Prostate gland (tissue), 2 donors: ENCODE measurements around the gene ZMIZ1. TPM values are rescaled to one million over a fixed set of nuclear protein-coding genes. Genes with fewer than 3 reads are reported as not detected.

Experiments used
- DNase-seq: peaks from one replicate; pipeline ENCODE4 v3.0.0-alpha.2; 2019; ENCODE audit warnings: low spot score
- H3K27ac ChIP-seq, 2 donors: fragments of 200-600 bp; sonication (generic); 2 replicates each; pipeline ENCODE4 v1.5.1; 2017 to 2019
- H3K27me3 ChIP-seq: fragments of 200-600 bp; sonication (generic); replicated peaks from 2 replicates; pipeline ENCODE4 v1.5.1; 2019; ENCODE audit not compliant: insufficient read depth
- H3K36me3 ChIP-seq, 2 donors: fragments of 200-600 bp; sonication (generic); 1 replicate in 1 of 2; 2 replicates in 1 of 2; pipeline versions ENCODE4 v1.5.1 to v1.8.1; 2017 to 2019
- H3K4me1 ChIP-seq: fragments of 200-600 bp; sonication (generic); replicated peaks from 2 replicates; pipeline ENCODE4 v1.5.1; 2019
- H3K4me3 ChIP-seq, 2 donors: fragments of 200-600 bp; sonication (generic); 2 replicates each; pipeline ENCODE4 v1.5.1; 2017 to 2019
- H3K9me3 ChIP-seq: fragments of 200-600 bp; sonication (generic); 2 replicates; pipeline ENCODE4 v1.5.1; 2017
- POLR2A ChIP-seq: fragments of 450-650 bp; IDR thresholded peaks from one replicate; pipeline ENCODE4 v1.6.1; 2016; ENCODE audit warnings: antibody characterized with exemption, mild to moderate bottlenecking
- POLR2AphosphoS5 ChIP-seq: sonication (generic); formaldehyde crosslinking; IDR thresholded peaks from one replicate; pipeline ENCODE4 v1.6.1; 2017; ENCODE audit warnings: antibody characterized with exemption
- WGBS: methylation state at CpG from one replicate; pipeline ENCODE4 v1.1.5; 2018; 5-methylcytosine and 5-hydroxymethylcytosine counted together
- intact Hi-C: fragments of 100-400 bp; cut with DNase I; formaldehyde crosslinking; loops from one replicate; pipeline ENCODE4 v1.14.2; 2022
- total RNA-seq, 2 donors: library from RNA; depleted of rRNA; stranded (reverse); fragments of >200 nt; gene quantifications; one replicate each; pipeline ENCODE4 v1.1.0, GENCODE V29; 2016
- TF ChIP-seq, protein P1 (sequence below), 4 experiments: fragments of 200-600 bp in 2 of 4; fragments of 450-650 bp in 2 of 4; sonication (generic) in 2 of 4; IDR thresholded peaks; 1 replicate in 3 of 4; 2 replicates in 1 of 4; pipeline ENCODE4 v1.5.1; 2016 to 2019; ENCODE audit warnings: antibody characterized with exemption in 4 of 4, mild to moderate bottlenecking in 2 of 4, moderate library complexity in 2 of 4

ZMIZ1 gene
- total RNA-seq, 2 donors from 2014 or later, result 69.6 to 78.5 TPM

DNA sequence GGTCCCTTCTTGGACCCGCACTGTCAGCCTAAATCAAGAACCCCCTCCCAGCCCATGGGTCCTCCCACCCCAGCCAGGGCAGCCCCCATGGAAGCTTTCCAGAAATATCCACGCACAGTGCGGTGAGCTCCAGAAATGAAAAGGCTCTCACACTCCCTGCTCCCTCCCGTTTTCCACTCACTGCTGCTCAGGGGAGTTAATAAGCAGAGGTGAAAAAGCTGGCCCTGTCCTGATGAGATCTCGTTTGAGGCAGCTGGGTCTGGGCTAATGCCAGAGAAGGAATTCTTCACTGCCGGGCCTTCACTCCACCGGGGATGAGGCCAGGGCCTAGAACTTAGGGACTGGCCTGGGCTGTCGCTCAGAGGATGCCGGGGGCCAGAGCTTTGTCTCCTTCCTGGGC is 102.2 kb downstream of the ZMIZ1 start:
- TF ChIP-seq POLR2A (no peak), POLR2AphosphoS5 (no peak)
- TF ChIP-seq, protein P1, sequence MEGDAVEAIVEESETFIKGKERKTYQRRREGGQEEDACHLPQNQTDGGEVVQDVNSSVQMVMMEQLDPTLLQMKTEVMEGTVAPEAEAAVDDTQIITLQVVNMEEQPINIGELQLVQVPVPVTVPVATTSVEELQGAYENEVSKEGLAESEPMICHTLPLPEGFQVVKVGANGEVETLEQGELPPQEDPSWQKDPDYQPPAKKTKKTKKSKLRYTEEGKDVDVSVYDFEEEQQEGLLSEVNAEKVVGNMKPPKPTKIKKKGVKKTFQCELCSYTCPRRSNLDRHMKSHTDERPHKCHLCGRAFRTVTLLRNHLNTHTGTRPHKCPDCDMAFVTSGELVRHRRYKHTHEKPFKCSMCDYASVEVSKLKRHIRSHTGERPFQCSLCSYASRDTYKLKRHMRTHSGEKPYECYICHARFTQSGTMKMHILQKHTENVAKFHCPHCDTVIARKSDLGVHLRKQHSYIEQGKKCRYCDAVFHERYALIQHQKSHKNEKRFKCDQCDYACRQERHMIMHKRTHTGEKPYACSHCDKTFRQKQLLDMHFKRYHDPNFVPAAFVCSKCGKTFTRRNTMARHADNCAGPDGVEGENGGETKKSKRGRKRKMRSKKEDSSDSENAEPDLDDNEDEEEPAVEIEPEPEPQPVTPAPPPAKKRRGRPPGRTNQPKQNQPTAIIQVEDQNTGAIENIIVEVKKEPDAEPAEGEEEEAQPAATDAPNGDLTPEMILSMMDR (IDR thresholded peaks at IDR 0.05), result no peak
- 66% methylated on average over 9 of the region's 9 CpGs for WGBS
- no peaks in the 10 kb centered on the region for H3K9me3 ChIP-seq
- no peaks in the 10 kb centered on the region for H3K4me1 ChIP-seq
- H3K27ac ChIP-seq, result no peak overlapping the region
- no peaks in the 10 kb centered on the region for H3K36me3 ChIP-seq
- intact Hi-C loops, result no loop called here
- no peaks in the 10 kb centered on the region for H3K27me3 ChIP-seq
- H3K4me3 ChIP-seq, result no peak overlapping the region
- no peak for DNase-seq

DNA sequence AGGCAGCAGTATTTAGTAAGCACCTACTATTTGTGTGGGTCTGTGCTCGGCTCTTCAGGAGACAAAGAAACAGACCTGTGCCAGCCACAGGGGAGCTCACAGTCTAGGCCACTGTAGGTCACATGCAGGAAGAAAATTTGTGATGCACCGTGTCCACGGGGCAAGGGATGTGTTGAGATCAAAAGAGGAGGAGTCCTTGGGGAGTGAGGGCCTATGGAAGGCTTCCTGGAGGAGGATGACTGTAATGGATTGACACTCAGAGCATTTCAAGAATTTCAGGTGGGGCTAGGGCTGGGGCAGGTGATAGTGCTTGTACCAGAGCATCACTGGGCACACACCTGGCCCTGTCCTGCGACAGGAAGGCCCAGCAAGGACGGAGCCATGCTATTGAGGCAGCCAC is 102.7 kb downstream of the ZMIZ1 start:
- Histone ChIP-seq H3K27me3 (no peaks in the 10 kb centered on the region), H3K27ac (no peak overlapping the region), H3K36me3 (no peaks in the 10 kb centered on the region), H3K9me3 (no peaks in the 10 kb centered on the region), H3K4me1 (no peaks in the 10 kb centered on the region), H3K4me3 (no peak overlapping the region)
- intact Hi-C loops, result no loop called here
- TF ChIP-seq POLR2A (no peak), POLR2AphosphoS5 (no peak)
- TF ChIP-seq, protein P1 (IDR thresholded peaks at IDR 0.05), result no peak
- 90% methylated on average over 5 of the region's 5 CpGs for WGBS
- no peak for DNase-seq

DNA sequence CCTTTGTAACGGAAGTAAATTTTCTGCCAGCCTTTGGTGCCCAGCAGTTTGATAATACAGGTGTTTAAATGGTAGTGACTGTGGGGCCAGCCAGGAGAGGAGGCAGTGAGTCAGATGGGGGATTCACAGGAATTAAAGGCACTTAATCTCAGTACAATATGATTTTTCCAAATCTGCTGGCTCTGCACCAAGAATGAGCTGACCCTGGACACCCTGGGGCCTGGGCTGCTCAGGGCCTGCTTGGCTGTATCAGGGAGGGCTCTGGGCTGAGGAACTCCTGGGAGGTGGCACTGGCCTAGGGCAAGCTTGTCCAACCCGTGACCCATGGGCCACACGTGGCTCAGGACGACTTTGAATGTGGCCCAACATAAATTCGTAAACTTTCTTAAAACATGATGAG is 104.1 kb downstream of the ZMIZ1 start:
- Histone ChIP-seq H3K36me3 (no peaks in the 10 kb centered on the region), H3K27me3 (no peaks in the 10 kb centered on the region), H3K4me3 (no peak overlapping the region), H3K27ac (no peak overlapping the region), H3K9me3 (no peaks in the 10 kb centered on the region), H3K4me1 (no peaks in the 10 kb centered on the region)
- no peak for DNase-seq
- TF ChIP-seq, protein P1 (IDR thresholded peaks at IDR 0.05), result no peak
- TF ChIP-seq POLR2AphosphoS5 (no peak), POLR2A (no peak)
- intact Hi-C loops, result no loop called here
- 80% methylated on average over 5 of the region's 5 CpGs for WGBS

DNA sequence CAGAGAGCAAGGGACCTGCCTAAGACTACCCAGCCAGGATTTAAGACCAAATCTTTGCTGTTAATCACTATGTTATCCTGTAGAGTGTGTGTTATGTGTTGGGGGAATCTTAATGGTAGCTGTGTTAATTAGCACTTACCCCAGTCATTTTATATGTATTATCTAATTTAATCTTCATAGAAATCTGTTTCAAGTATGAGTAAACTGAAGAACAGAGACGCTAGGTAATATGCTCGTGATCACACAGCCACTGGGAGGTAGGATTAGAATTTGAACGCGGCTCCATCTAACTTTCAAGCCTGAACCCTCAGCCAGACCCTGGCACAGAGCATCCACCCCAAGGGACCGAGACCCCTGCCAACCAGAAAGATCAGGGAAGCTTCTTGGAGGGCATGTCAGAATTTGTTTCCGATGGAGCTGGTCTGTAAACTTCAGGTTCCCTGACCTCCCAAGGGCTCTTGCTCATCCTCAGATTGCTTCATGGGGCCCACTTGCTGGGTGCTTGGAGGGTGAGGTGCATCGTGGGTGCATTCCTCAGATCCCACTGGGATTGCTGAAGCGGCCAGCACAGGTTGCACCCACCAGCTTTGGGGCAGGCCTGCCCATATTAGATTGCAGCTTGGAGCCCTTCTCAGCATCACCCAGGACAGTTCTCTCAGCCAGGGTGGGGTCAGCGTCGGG is 105.0 kb downstream of the ZMIZ1 start:
- Histone ChIP-seq H3K9me3 (no peaks in the 10 kb centered on the region), H3K27me3 (no peaks in the 10 kb centered on the region), H3K4me3 (no peak overlapping the region), H3K4me1 (no peaks in the 10 kb centered on the region), H3K36me3 (no peaks in the 10 kb centered on the region), H3K27ac (no peak overlapping the region)
- DNase-seq, result no peak
- TF ChIP-seq, protein P1 (IDR thresholded peaks at IDR 0.05), result no peak
- TF ChIP-seq POLR2A, result no peak
- TF ChIP-seq POLR2AphosphoS5, result no peak
- WGBS, result 93% methylated on average over 10 of the region's 10 CpGs
- intact Hi-C loops, result no loop called here

DNA sequence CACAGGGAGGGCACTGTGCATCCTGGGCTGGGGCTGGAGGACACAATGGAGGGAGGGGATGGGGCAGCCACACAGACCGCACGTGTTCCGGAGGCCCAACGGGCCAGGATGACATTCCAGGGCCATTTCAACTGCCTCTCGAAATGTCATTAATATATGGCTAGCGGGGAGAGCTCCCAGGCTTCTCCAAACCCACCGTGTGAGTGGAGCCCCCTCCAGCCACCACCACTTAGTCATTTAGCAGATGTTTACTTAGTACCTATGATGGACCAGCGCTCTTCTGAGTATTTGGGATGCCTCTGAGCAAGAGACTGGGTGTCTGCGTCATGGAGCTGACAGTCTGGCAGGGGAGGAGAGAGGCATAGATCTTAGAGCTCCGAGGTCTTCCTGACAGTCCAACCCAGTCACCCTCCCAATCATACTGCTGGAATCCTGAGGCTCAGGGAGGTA is 107.3 kb downstream of the ZMIZ1 start:
- no peak for DNase-seq
- Histone ChIP-seq H3K4me1 (no peaks in the 10 kb centered on the region), H3K27ac (no peak overlapping the region)

More for the DNA sequence above, 107.3 kb downstream of the ZMIZ1 start:
- Histone ChIP-seq H3K36me3 (no peaks in the 10 kb centered on the region), H3K27me3 (no peaks in the 10 kb centered on the region), H3K4me3 (no peak overlapping the region), H3K9me3 (no peaks in the 10 kb centered on the region)
- 59% methylated on average over 10 of the region's 10 CpGs for WGBS
- TF ChIP-seq, protein P1 (IDR thresholded peaks at IDR 0.05), result no peak
- no peak for TF ChIP-seq POLR2A
- no peak for TF ChIP-seq POLR2AphosphoS5
- intact Hi-C loops, result no loop called here
